ENCODE data around the gene CCDC191.

The CCDC191 gene

DNA sequence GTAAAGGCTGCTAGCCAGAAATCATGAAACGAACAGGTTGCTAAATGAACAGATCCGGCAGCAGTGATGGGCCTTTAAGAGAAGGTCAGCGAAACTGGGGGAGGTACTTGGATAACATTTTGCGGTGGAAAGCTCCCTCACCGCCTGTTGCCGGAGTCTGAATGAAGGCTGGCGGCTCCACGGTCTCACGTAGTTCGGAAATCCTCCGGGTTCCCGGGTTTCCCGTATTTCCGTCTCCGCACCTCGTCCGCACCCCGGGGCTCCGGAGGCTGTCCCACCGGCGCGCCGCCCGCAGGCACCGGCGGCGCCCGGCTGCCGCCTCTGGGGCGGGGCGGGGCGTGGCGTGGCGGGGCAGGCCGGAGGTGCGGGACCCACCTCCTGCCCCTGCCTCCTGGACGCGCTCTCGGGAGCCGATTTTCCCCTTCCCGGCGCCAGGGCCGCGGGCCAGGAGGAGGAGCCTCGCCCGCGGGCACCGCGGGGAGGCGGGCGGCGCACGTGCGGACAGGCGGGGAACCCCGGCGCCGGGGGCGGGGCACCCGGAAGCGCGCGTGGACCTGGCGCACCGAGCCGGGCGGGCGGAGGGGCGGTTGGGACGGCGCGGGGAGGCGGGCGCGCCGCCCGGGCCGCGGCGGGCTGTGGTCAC, 108.8 kb downstream of the CCDC191 start, which contains the start of gene ZDHHC23:
ZDHHC23 (plus strand) TSS at position 642 of the 643 bp plus-strand sequence. CDS start 790 bp downstream, outside the sequence.
- in situ Hi-C loops (cut with MboI; ENCODE audit: low sequenced_read_pairs, unreplicated experiment): no loop called here
- peak; percentile 80 for DNase-seq (ENCODE audit: low spot score)
- TF ChIP-seq, protein P1, sequence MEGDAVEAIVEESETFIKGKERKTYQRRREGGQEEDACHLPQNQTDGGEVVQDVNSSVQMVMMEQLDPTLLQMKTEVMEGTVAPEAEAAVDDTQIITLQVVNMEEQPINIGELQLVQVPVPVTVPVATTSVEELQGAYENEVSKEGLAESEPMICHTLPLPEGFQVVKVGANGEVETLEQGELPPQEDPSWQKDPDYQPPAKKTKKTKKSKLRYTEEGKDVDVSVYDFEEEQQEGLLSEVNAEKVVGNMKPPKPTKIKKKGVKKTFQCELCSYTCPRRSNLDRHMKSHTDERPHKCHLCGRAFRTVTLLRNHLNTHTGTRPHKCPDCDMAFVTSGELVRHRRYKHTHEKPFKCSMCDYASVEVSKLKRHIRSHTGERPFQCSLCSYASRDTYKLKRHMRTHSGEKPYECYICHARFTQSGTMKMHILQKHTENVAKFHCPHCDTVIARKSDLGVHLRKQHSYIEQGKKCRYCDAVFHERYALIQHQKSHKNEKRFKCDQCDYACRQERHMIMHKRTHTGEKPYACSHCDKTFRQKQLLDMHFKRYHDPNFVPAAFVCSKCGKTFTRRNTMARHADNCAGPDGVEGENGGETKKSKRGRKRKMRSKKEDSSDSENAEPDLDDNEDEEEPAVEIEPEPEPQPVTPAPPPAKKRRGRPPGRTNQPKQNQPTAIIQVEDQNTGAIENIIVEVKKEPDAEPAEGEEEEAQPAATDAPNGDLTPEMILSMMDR (IDR thresholded peaks at IDR 0.05; ENCODE audit: borderline replicate concordance, control extremely low read depth, extremely low read depth, insufficient read depth, missing control alignments): no peak

DNA sequence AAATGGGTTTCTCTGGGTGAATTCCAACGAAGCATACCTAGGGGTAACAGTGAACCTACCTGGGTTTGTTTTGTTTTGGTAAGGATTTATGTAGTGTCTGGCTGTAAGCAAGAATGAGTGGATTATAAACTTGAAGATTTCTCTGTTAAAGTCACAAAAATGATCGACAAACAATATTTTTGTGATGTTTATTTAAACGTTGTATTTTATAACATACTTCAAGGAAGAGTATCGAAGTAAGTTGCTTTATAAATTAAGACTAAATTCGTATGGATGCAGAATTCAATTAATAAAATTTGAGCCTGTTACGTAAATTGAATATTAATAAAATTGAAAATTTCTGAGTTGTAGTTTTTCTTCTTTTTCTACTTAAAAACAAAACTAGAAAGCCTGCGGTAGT, 109.5 kb downstream of the CCDC191 start:
- TF ChIP-seq, protein P1 (IDR thresholded peaks at IDR 0.05; ENCODE audit: borderline replicate concordance, control extremely low read depth, extremely low read depth, insufficient read depth, missing control alignments): no peak
- no peak for DNase-seq (ENCODE audit: low spot score)
- in situ Hi-C loops (cut with MboI; ENCODE audit: low sequenced_read_pairs, unreplicated experiment): no loop called here

DNA sequence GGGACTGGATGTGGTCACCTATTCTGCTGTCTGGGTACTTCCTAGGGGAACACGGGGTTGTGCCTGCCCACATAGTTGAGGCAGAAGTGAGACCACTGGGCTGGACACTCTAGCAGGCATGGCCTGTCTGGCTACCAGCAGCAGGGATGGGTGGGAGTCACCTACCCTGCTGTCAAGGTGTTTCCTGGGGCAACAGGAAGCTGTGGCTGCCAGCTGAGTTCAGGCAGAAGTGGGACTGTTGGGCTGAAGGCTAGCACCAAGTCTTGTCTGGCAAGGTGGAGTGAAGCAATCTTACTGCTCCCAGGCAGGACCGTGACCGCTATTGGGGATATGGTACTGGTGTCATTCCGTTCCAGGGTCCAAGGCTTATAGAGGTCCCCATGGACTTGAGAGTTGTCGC, 128.8 kb downstream of the CCDC191 start:
- no peak for DNase-seq (ENCODE audit: low spot score)
- TF ChIP-seq, protein P1 (IDR thresholded peaks at IDR 0.05; ENCODE audit: borderline replicate concordance, control extremely low read depth, extremely low read depth, insufficient read depth, missing control alignments): no peak
- in situ Hi-C loops (cut with MboI; ENCODE audit: low sequenced_read_pairs, unreplicated experiment): no loop called here

DNA sequence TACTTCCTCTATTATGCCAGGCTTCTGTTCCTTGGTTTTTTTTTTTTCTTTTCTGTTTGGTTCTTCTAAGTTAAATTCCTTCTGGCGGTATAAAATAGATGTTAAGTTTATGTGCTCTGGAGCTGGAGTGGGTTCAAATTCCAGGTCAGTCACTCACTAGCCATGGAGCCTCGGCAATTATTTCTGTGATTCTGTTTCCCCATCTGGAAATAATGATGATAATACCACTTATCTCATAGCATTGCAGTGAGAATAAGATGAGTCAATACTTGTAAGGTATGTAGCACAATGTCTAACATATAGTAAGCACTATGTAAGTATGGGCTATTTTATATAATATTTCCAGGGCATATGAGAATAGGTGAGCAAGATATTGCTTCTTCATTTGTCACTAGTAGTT, 141.7 kb downstream of the CCDC191 start:
- DNase-seq (ENCODE audit: low spot score): no peak
- in situ Hi-C loops (cut with MboI; ENCODE audit: low sequenced_read_pairs, unreplicated experiment): loop anchor here (10.0 kb wide), 2 partner anchors 70 to 180 kb away; no protein-coding TSS in a partner anchor
- TF ChIP-seq, protein P1 (IDR thresholded peaks at IDR 0.05; ENCODE audit: borderline replicate concordance, control extremely low read depth, extremely low read depth, insufficient read depth, missing control alignments): no peak
